ENCODE measurements around the gene FNDC11.

DNA sequence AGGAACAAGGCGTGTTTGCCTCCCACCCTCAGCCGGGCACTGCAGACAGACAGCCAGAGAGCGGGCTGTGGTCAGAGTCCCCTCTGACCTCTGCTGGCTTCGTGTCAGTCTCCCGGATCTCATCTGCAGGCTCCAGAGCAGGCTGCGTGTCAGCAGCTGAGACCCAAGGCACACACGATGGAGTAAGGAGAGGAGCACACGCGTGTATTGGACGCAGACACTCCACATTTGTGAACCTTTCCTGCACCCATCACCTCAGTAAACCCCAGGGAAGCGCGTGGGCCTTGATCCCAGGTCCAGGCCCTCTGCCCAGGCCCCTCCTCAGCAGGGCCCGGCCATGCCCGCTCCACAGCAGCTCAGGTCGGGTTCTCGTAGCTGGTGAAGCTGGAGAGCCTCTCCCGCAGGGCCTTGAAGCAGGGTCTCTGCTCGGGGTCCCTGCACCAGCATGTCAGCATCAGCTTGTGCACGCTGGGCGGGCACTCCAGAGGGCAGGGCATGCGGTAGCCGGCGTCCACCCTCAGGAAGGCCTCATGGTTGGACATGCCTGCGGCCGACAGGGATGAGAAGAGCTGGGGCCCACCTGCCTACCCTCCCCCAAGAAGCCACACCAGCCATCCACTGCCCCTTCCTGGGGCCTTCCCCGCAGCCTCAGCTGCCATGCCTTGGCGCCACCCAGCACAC lies 24.6 kb upstream of the FNDC11 start:
- TF ChIP-seq, protein P1, sequence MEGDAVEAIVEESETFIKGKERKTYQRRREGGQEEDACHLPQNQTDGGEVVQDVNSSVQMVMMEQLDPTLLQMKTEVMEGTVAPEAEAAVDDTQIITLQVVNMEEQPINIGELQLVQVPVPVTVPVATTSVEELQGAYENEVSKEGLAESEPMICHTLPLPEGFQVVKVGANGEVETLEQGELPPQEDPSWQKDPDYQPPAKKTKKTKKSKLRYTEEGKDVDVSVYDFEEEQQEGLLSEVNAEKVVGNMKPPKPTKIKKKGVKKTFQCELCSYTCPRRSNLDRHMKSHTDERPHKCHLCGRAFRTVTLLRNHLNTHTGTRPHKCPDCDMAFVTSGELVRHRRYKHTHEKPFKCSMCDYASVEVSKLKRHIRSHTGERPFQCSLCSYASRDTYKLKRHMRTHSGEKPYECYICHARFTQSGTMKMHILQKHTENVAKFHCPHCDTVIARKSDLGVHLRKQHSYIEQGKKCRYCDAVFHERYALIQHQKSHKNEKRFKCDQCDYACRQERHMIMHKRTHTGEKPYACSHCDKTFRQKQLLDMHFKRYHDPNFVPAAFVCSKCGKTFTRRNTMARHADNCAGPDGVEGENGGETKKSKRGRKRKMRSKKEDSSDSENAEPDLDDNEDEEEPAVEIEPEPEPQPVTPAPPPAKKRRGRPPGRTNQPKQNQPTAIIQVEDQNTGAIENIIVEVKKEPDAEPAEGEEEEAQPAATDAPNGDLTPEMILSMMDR (IDR thresholded peaks at IDR 0.05), result no peak
- TF ChIP-seq POLR2A (IDR thresholded peaks at IDR 0.05), result no peak
